AG10803 (cell line): ENCODE measurements around the gene RRP36.

Experiments used
- DNase-seq: peaks from one replicate; pipeline ENCODE4 v3.0.0; 2010; ENCODE audit warnings: low read depth
- H3K4me3 ChIP-seq: 2 replicates; pipeline ENCODE4 v1.5.1; 2011; ENCODE audit warnings: mild to moderate bottlenecking, low read length, control low read depth
- CTCF ChIP-seq: conservative IDR thresholded peaks from 2 replicates; pipeline ENCODE4 v1.5.1; 2011; ENCODE audit warnings: mild to moderate bottlenecking, low read length, control low read depth, inconsistent platforms

RRP36 gene

GRCh38 chr6:43078691-43079090, 57.3 kb downstream of the RRP36 start:
- no peak for TF ChIP-seq CTCF
- peak; percentile 90 for DNase-seq
- peak overlapping the region; percentile 87 for H3K4me3 ChIP-seq
